GM08714 (cell line): ENCODE measurements around the gene OPRL1.
"Not testable (repeated sequence)": the region's sequence is repeated elsewhere in the genome, so short reads cannot be mapped to it uniquely, and the experiment has no call there.

Experiments used
- H3K4me3 ChIP-seq: fragments of 200-500 bp; sonication (Bioruptor generic); 2 replicates; pipeline ENCODE4 v1.5.1; 2014; ENCODE audit warnings: mild to moderate bottlenecking, low read length, inconsistent platforms
- ZNF274 ChIP-seq: IDR thresholded peaks from 2 replicates; pipeline ENCODE4 v1.6.1; 2012; ENCODE audit warnings: mild to moderate bottlenecking, low read depth, low read length

Gene OPRL1

DNA sequence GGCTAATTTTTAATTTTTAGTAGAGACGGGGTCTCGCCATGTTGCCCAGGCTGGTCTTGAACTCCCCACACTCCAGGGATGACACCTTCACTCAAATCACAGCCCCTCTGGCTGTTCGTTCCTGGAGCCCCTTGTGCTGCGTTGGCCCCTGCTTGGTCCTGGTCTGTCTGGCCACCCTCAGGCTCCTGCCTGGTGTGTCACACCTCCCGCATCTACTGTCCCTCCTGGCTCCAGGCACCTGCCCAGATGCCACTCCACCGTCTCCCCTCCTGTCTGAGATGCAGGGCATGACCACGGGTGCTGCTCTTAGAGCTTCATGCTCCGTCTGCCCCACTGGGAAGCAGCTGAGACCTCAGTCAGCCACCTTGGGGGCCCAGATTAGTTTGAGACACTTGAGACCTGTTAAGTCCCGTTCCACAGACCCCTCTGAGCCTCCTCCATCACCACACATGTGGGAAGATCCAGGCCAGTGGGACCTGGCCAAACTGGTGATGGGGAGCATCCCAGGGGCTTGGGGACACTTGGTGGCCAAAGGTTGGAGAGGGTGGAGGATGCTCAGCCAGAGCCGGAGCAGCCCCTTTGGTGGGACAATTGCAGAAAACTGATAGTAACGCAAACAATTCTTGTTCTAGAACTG lies 49.4 kb downstream of the OPRL1 start:
- TF ChIP-seq ZNF274: no peak
- H3K4me3 ChIP-seq: no peak overlapping the region

DNA sequence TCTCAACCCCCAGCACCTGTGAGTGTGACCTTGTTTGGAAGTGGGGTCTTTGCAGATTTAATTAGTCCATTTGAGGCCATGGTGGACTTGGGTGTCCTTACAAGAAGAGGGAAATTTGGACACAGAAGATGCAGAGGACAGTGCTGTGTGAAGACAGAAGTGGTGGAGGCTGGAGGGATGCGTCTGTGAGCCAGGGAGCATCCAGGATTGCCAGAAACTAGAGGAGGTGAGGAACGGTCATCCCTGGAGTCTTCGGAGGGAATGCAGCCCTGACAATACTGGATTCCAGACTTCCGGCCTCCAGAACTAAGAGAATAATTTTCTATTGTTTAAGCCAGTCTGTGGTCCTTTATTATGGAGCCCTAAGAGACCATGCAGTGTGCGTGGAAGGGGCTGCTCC lies 50.4 kb downstream of the OPRL1 start:
- H3K4me3 ChIP-seq: no peak overlapping the region
- no peak for TF ChIP-seq ZNF274

DNA sequence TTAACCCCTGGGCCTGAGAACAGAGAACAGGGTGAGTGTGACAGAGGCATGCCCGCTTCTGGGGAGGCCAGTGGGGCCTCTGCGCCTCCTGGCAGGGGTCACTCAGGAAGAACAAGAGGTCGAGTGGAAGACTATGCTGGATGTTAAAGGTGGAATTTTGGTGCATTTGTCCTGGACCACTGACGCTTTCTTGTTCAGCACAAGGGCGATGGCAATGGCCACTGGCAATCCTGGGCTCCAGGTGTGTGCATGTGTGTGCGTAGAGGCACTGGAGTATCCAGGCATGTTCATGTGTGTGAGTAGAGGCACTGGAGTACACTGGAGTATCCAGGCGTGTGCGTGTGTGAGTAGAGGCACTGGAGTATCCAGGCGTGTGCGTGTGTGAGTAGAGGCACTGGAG lies 51.0 kb downstream of the OPRL1 start:
- no peak overlapping the region for H3K4me3 ChIP-seq
- TF ChIP-seq ZNF274: no peak

DNA sequence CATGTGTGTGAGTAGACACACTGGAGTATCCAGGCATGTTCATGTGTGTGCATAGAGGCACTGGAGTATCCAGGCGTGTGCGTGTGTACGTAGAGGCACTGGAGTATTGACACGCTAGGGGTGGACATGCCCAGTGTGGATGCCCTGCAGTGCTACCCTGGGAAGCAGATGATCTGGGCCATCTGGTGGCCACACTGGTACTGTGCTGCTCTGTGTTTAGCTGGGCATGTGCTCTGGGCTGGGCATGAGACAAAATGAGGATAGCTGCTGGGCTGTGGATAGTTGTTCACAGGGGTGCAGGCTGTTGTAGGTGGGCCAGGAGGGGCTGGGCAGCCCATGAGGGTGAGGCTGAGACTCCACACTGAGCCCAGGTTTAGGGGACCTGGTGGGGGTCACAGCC lies 51.5 kb downstream of the OPRL1 start:
- TF ChIP-seq ZNF274: no peak
- H3K4me3 ChIP-seq: no peak overlapping the region

- no peak for TF ChIP-seq ZNF274
- H3K4me3 ChIP-seq: no peak overlapping the region
Observed at GRCh38 chr20:64133951-64134407, 54.1 kb downstream of the OPRL1 start.

DNA sequence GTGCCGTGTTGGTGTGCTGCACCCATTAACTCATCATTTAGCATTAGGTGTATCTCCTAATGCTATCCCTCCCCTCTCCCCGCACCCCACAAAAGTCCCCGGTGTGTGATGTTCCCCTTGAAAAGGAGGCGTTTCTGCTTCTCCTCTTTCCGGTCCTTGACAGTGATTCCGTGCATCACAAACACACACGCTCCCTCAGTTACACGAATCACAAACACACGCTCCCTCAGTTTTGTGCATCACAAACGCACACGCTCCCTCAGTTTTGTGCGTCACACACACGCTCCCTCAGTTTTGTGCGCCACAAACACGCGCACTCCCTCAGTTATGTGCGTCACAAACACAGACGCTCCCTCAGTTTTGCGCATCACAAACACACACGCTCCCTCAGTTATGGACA lies 54.9 kb downstream of the OPRL1 start:
- not testable (repeated sequence) for H3K4me3 ChIP-seq

DNA sequence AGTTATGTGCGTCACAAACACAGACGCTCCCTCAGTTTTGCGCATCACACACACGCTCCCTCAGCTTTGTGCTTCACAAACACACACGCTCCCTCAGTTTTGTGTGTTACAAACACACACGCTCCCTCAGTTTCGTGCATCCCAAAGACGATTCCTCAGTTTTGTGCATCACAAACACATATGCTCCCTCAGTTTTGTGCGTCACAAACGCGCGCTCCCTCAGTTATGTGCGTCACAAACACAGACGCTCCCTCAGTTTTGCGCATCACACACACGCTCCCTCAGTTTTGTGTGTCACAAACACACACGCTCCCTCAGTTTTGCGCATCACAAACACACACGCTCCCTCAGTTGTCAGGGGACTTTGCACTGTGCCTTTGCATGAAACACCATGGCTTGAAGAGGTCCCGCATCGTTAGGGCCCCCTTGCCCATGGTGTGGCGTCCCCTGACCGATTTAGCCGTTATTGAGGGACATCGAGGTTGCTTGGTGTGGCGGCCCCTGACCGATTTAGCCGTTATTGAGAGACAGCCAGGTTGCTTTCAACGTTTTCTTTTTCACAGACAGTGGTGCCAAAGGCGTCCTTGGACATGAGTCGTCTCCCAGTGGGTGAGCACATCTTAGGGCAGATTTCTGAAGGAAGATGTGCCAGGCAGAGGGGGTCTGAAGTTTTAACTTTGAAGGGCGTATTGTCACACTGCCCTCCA lies 56.3 kb downstream of the OPRL1 start:
- H3K4me3 ChIP-seq: no peak overlapping the region
- no peak for TF ChIP-seq ZNF274

DNA sequence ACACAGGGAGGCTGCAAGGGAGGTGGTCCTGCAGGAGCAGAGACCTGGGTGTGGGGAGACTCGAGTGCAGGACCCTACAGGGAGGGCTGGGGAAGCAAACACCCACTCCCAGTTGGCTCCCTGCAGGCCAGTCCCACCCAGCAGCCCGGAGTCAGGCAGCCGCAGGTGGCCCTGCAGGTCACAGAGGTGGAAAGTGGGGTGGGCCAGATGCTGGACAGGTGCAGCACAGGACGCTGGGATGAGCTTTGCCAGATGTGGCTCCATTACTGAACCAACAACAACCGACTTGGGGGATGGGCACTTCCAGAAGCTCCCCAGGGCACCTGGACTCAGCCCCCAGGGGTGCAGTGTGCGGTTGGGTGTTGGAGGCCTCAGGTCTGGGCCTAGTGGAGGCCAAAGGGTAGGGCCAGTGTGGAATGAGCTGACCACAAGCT lies 57.7 kb downstream of the OPRL1 start:
- no peak for TF ChIP-seq ZNF274
- no peak overlapping the region for H3K4me3 ChIP-seq

GRCh38 chr20:64138276-64138815 lies 58.5 kb downstream of the OPRL1 start:
- TF ChIP-seq ZNF274: no peak

DNA sequence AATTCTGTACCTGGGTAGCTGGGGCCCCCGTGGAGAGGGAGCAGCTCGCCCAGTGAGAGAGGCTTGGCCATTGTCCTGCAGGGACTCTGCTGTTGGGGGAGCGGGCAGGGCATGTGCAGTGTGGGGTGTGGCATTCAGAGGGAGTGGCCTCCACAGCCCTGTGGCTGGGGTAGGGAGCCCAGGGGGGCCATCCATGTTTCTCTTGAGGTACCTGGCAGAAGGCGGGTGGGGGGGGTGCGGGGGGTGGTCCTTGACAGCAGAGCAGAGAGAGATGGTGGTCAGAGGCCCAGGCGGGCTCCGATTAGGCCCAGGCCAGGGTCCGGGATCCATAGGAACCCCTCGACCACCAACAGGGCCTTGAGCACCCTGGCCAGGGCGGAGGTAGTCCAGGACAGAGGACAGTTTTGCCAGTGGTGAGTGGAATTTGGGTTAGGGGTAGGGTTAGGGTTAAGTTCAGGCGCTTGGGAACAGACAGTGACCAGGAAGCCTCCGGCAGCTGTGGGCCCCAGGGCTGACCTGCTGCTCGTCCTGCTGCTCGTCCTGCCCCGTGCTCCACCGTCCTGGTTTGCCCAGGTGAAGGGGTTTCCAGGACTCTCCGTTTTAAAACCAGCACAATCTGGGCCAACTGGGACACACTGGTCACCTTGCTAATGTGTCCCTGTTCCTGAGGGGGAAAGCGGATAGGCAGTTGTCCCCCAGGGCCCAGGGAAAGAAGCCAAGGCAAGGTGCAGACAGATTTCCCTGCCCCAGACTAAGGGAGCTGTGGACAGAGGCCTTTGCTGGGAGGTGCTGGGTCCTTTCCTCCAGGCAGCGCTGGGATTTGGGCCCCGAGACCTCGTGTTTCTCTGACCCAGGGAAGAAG lies 59.5 kb downstream of the OPRL1 start:
- H3K4me3 ChIP-seq: no peak overlapping the region
- TF ChIP-seq ZNF274: no peak

More at GRCh38 chr20:64138276-64138815, 58.5 kb downstream of the OPRL1 start:
- H3K4me3 ChIP-seq: no peak overlapping the region

DNA sequence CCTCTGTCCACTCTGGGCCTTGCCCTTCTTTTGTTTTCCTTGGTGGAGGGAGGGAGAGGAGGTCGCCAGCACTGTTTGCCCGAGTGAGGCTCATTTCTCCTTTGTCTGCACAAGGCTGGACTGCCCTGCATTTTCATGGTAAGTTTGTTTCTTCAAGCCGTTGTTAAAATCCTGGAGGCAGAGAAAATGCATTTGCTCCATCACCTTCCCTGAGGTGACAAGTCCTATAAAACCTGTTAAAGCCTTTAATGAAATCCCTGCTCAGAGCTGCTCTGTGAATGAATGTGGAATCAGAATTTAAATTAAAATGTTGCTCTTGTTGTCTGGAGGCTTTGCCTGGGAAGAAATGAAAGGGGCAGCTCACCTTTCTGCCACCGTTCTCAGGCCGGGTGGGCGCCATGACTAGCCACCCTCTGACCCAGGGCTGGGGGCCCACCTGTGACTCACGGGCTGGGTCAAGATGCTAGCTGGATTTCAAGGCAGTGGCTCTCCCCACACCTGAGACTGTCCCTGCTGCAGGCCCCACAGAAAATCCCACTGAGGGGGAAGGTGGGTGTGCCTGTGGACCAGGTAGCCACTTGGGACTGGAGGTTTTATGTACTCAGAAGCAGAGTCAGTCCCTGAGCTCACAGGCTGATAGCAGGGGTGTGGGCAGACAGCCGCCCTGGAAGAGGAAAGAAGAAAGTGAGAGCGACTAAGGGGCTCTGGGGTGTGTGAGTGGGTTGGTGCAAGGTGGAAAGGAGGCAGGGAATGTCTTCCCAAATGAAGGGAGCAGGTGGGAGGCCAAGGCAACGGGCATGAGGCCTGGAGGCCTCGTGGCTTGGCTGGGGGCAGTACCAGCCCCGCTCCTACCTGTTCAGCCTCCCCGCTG lies 60.4 kb downstream of the OPRL1 start:
- no peak for TF ChIP-seq ZNF274
- no peak overlapping the region for H3K4me3 ChIP-seq

- H3K4me3 ChIP-seq: no peak overlapping the region
- TF ChIP-seq ZNF274: no peak
Observed at GRCh38 chr20:64140956-64141355, 61.1 kb downstream of the OPRL1 start.

DNA sequence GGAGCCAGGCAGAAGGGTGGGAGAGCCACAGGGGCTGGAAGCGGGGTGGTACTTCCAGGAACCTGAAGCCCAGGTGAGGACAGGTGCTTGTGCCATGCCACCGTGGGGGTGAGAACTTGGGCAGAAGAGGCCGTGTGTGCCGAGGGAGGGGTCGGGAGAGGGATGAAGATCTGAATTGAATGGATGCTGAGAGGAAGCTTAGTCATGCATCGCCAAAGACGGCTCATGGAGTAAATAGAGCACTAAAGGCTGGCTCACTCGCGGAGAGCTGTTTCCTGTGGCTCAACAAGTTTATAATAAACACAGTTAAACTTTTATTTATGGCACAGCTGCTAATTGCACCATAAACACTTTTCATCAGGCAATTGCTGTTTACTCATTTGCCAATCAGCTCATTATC lies 62.7 kb downstream of the OPRL1 start:
- no peak for TF ChIP-seq ZNF274
- H3K4me3 ChIP-seq: no peak overlapping the region
